HG03342 (cell line): Measurements from ENCODE around the gene HMGXB4.

ENCODE experiments used
- ATAC-seq: cut with Tn5 transposase; IDR thresholded peaks from one replicate; pipeline ENCODE4 v1.9.1; 2021; ENCODE audit warnings: mild to moderate bottlenecking, moderate library complexity; ENCODE audit not compliant: unreplicated experiment

Gene HMGXB4

DNA sequence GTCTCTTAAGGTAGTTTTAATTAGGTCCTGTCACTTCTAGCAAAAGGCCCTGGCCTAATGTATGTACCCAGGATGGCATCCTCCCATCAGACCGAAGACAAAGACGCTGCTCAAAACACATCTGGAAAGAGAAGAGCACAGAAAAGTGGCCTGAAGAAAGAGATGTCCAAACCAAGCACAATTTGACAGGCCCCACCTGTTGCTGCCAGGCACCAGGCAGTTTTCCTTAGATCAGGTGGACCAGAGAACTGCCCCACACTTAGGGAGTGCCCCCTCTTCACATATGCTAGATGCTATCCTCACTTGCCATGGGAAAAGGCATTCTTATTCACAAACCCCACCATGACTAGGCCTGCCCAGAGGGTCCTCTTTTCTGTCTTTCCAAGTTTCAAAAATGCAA is 3.3 kb upstream of the HMGXB4 start:
- ATAC-seq: no peak

- ATAC-seq: no peak
These were observed 332 bp upstream of the HMGXB4 start for GRCh38 chr22:35257002-35257320.

DNA sequence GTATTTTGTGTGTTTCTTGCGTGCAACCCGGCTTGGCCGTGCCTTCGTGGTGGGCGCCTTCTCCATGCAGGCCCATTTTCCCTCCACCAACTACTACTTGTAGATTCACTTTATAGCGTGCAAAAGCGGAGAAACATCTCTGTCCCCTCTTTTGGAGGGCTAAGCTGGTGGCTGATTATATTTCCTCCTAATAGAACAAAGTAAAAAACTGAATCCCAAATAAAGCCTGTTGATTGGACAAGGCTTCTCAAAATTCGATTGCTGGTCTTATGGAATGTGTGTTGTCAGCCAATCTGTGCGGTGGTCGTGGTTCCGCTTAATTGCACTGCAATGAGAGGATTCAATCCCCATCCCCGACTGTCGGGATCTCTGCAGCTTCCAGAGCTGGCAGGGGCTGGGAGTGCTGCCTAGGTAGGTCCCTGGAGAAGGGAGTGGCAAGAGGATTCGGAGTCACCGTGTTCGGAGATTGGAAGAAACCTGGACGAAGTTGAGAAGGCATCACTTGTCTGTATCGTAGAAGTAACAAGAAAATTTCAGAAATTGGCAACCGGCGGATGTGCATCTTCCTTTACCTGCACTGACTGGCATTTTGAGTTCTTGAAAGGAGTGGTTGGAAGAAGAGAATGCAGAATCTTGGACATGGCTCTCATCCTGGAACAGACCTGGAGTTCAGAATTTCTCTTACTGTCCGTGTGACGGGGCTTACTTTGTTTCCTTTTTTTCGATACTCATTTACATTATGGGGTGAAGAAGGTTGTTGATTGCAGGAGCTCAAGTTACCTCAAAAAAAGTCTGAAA is 1.1 kb downstream of the HMGXB4 start:
- ATAC-seq: no peak

GRCh38 chr22:35264986-35265385 is 7.7 kb downstream of the HMGXB4 start:
- ATAC-seq: no peak

- no peak for ATAC-seq
These were observed 9.0 kb downstream of the HMGXB4 start for GRCh38 chr22:35266277-35266676.

DNA sequence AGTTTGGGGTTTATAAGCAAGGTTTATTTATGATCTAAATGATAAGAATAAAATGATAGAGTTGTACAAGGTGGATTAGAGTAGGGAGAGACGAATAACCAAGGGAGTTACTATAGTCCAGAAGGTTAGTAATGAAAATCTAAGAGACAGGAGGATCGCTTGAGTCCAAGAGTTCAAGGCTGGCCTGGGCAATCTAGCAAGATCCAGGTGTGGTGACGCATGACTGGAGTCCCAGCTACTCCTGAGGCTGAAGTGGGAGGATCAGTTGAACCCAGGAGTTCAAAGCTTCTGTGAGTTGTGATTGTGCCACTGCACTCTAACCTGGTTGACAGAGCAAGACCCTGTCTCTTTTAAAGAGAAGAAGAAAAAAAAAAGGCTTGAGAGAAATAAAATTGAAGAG is 12.3 kb downstream of the HMGXB4 start:
- no peak for ATAC-seq

DNA sequence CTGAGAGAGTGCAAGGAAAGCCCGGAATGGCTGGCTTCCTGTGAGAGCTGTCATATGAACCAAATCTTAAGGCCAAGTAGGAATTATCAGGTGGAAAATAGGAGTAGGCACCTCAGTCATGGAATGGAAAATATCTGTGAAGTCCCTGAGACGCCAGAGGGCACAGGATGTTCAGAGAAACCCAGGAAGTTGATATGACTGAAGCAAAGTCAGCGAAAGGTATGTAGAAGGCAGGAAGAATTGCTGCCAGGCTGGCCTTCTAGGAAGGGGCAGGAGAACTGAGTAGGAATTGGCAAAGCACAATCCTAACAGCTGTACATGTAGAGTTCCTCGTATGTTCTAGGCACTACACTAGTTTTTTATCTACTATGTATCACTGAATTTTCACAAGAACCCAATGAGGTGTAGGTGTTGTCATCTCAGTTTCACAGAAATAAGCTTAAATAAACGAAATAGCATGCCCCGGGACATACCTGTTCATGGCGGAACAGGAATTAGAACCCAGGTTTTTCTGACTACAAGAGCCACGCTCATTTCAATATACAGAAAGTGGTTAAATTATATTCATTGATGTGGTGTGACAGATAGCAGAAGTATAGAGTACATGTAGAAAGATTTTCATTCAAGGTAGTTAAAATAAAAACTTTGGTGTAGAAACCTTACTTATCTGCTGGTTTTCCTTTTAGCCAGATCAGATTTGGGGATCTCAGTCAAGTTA is 17.0 kb downstream of the HMGXB4 start:
- no peak for ATAC-seq

- ATAC-seq: no peak
These were observed 18.3 kb downstream of the HMGXB4 start for GRCh38 chr22:35275580-35275979.

GRCh38 chr22:35276019-35276418 is 18.7 kb downstream of the HMGXB4 start:
- ATAC-seq: no peak

DNA sequence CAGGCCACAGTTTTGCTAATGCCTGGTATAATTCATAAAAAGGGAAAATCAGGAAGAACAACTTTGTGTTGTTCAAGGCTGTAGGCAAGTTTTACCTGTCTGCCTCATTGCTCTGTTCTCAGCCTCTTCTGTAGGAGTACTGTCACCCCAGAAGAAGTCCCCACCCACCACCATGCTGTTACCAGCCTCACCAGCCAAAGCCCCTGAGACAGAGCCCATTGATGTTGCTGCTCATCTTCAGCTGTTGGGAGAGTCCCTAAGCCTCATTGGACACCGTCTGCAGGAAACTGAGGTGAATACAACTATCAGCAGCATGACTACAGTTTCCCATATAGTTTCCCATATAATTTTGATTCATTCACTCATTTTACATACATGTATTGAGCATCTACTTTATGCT is 30.8 kb downstream of the HMGXB4 start:
- no peak for ATAC-seq

- no peak for ATAC-seq
These were observed 35.5 kb downstream of the HMGXB4 start for GRCh38 chr22:35292786-35293185.

GRCh38 chr22:35296051-35296450 is 38.8 kb downstream of the HMGXB4 start:
- no peak for ATAC-seq

- peak; percentile 20 for ATAC-seq
These were observed 42.0 kb downstream of the HMGXB4 start for GRCh38 chr22:35299217-35299672.

DNA sequence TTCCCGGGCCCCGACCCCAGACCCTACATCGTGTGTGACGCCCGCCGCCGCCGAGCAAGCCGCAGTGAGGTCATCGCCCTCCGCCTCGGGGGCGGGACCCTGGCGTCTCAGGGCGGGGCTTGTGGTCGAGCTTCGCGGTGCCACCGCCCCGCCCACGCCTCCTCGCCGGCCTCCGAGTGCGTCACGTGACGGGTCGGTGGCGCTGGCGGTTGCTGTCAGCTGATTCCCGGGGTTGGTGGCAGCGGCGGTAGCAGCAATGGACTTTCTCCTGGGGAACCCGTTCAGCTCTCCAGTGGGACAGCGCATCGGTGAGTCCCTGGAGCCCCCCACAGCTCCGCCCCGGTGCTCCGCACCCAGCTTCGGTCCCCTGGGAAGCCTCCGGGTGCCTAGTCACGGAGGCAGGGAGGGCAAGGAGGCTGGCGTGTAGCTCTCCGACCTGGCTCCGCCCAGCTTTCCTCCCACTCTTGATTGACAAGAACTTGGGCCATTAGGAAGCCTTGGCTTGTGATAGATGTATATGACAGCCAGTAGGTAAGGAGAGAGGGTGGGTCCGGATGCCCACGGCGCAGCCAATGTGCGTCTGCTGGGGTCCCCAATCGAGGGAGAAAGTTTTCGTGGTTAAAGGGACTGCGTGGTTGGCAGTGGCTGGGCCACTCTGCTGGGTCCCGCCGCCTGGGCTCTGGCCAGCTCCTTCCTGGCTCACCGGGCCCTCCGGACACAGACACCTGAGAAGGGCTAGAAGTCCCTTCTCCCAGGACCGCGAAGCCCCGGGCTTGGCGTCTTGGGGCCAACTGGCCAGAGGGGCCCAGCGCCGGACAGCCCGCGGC is 42.6 kb downstream of the HMGXB4 start, which contains the start of gene TOM1:
Gene TOM1 (plus strand): TSS at position 222 of the 827 bp plus-strand sequence. CDS start 35 bp downstream, at position 257.
- peak; percentile 96 for ATAC-seq

DNA sequence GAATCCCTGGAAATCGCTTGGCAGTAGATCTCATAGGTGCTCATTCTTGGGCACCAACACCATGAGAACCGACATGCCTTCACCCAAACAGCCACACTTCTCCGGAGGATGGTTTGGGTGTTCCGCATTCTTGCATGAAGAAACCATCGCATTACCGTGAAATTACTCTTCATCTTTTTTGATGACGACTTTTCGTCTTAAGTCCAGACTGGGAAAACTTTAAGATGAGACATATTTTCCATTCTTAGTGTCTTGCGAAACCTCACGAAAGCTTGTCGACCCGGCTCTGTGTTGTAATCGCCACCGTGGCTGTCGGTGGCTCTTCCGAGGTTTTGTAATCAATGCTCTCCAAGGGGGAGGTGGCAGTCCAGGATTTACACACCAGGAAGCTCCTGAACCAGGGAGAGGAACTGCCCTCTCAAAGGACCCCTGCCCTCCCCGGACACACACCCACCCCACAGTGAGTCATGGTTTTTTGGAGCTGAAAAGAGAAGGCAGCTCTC is 44.1 kb downstream of the HMGXB4 start:
- no peak for ATAC-seq

DNA sequence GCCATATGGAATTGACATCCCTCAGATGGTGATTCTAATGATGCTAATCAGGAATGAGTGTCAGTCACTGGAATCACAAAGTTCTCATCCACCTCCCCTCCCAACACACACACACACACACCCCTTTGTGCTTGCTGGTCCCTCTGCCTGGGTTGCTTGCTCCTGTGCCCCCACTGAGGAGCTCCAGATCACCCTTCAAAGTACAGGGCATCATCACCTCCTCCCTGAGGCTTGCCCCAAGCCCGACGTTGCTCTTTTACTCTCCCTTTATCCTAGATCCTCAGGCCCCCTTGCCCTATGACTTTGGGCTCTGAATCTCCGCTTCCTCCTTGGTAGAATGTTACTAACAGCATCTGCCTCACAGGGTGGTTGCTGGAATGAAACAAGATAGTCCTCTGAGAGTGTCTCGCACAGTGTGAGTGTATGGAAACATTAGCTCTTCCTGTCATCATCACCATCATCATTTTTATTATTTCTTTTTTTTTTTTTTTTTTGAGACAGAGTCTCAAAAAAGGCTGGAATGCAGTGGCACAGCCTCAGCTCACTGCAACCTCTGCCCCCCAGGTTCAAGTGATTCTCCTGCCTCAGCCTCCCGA is 45.8 kb downstream of the HMGXB4 start:
- ATAC-seq: no peak

- ATAC-seq: no peak
These were observed 48.3 kb downstream of the HMGXB4 start for GRCh38 chr22:35305525-35306070.

DNA sequence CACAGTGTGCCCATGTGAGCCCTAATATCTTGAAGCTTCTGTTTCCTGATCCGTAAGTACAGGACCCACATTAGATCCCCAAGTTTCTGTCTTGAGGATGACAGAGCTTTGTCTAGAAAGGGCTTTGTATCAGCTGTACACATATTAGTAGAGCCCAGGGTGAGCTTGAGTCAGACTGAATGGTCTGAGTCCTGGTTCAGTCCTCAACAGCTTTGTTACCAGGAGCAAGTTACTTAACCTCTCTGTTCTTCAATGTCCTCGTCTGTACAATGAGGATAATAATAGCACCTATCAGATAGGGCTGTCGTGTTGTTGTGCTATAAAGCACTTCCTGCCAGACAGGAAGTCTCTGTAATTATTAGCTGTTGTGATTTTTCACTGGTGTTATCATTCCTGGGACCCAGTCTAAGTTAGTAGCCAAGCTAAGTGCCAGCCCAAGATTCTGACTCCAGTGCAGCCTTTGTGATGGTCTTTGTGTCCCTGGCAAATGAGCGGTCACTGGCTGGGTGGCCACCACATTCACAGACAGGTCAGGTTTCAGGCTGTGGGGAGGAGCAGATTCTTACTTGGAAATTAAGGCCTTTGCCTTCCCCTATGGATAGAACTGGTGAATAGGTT is 49.2 kb downstream of the HMGXB4 start:
- ATAC-seq: no peak

GRCh38 chr22:35307372-35307771 is 50.1 kb downstream of the HMGXB4 start:
- no peak for ATAC-seq

GRCh38 chr22:35307892-35308291 is 50.6 kb downstream of the HMGXB4 start:
- ATAC-seq: no peak
